Stimulated activated CD4-positive, alpha-beta T cell treated with anti-CD3 and anti-CD28 coated beads, Interleukin-12 subunit alpha, Interleukin-12 subunit beta, amount 100 ng/mL, for 24 hours (primary cell): Measurements from ENCODE around the gene HRH2.

ENCODE experiments used
- DNase-seq, 2 experiments: peaks; one replicate each; pipeline ENCODE4 v3.0.0-alpha.2; 2020; ENCODE audit warnings: low read depth in 2 of 2

Gene HRH2

GRCh38 chr5:175692235-175692995 is 34.5 kb downstream of the HRH2 start:
- DNase-seq: no peak

- no peak for DNase-seq
These were observed 35.3 kb downstream of the HRH2 start for GRCh38 chr5:175692996-175693710.

GRCh38 chr5:175693741-175694140 is 35.9 kb downstream of the HRH2 start:
- DNase-seq: no peak

GRCh38 chr5:175694371-175695160 is 36.7 kb downstream of the HRH2 start:
- DNase-seq: no peak

- DNase-seq: no peak
These were observed 37.6 kb downstream of the HRH2 start for GRCh38 chr5:175695161-175696126.

GRCh38 chr5:175696139-175696854 is 38.4 kb downstream of the HRH2 start:
- DNase-seq: peak; percentile 61 to 82

- DNase-seq: no peak
These were observed 39.0 kb downstream of the HRH2 start for GRCh38 chr5:175696855-175697198.

- DNase-seq: no peak
These were observed 40.0 kb downstream of the HRH2 start for GRCh38 chr5:175697846-175698245.

- DNase-seq: no peak
These were observed 40.7 kb downstream of the HRH2 start for GRCh38 chr5:175698401-175699115.

- no peak for DNase-seq
These were observed 43.1 kb downstream of the HRH2 start for GRCh38 chr5:175700991-175701390.

- DNase-seq: no peak
These were observed 43.9 kb downstream of the HRH2 start for GRCh38 chr5:175701797-175702196.

GRCh38 chr5:175706499-175706898 is 48.6 kb downstream of the HRH2 start:
- no peak for DNase-seq

- no peak for DNase-seq
These were observed 50.0 kb downstream of the HRH2 start for GRCh38 chr5:175707751-175708375.

- no peak for DNase-seq
These were observed 51.5 kb downstream of the HRH2 start for GRCh38 chr5:175709276-175709781.

- no peak for DNase-seq
These were observed 52.5 kb downstream of the HRH2 start for GRCh38 chr5:175710326-175710725.

- DNase-seq: no peak
These were observed 53.2 kb downstream of the HRH2 start for GRCh38 chr5:175711031-175711430.

GRCh38 chr5:175711472-175712312 is 53.8 kb downstream of the HRH2 start:
- no peak for DNase-seq

GRCh38 chr5:175712313-175712680 is 54.4 kb downstream of the HRH2 start:
- DNase-seq: no peak

- DNase-seq: no peak
These were observed 54.8 kb downstream of the HRH2 start for GRCh38 chr5:175712681-175713085.
